ENCODE data around the gene ARHGAP31.
"Not testable (repeated sequence)": the region's sequence is repeated elsewhere in the genome, so short reads cannot be mapped to it uniquely, and the experiment has no call there.

GRCh38 chr3:119337407-119337806 lies 43.2 kb downstream of the ARHGAP31 start:
- not testable (repeated sequence) for TF ChIP-seq POLR2A (IDR thresholded peaks at IDR 0.05)
- TF ChIP-seq, protein P1, sequence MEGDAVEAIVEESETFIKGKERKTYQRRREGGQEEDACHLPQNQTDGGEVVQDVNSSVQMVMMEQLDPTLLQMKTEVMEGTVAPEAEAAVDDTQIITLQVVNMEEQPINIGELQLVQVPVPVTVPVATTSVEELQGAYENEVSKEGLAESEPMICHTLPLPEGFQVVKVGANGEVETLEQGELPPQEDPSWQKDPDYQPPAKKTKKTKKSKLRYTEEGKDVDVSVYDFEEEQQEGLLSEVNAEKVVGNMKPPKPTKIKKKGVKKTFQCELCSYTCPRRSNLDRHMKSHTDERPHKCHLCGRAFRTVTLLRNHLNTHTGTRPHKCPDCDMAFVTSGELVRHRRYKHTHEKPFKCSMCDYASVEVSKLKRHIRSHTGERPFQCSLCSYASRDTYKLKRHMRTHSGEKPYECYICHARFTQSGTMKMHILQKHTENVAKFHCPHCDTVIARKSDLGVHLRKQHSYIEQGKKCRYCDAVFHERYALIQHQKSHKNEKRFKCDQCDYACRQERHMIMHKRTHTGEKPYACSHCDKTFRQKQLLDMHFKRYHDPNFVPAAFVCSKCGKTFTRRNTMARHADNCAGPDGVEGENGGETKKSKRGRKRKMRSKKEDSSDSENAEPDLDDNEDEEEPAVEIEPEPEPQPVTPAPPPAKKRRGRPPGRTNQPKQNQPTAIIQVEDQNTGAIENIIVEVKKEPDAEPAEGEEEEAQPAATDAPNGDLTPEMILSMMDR (IDR thresholded peaks at IDR 0.05), result not testable (repeated sequence)

Data from right lobe of liver (tissue), 4 donors.